ENCODE data around the gene PACS2.
"Not testable (repeated sequence)": the region's sequence is repeated elsewhere in the genome, so short reads cannot be mapped to it uniquely, and the experiment has no call there.

The PACS2 gene

DNA sequence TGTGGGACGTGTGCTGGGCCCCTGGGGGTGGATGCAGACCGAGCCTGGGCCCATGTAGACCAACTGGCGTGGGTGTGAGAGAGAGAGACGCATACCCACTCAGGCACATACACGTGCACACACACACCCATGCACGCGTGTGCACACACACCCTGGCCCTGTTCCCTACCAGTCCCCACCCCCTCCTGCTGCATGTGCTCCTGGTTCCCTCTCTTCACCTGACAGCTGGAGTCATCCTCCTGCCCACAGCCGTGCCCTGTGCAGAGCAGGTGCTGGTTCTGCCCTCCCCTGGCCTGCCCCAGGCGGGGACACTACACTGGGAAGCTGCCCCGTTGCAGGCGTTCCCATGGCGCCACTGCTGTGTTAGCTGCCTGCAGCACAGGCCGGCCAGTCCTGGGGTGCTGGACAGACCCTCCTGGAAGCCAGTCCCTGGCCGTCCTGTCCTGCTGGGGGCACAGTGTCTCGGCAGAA, 18.5 kb downstream of the PACS2 start:
- DNase-seq (ENCODE audit: low read depth): no peak

DNA sequence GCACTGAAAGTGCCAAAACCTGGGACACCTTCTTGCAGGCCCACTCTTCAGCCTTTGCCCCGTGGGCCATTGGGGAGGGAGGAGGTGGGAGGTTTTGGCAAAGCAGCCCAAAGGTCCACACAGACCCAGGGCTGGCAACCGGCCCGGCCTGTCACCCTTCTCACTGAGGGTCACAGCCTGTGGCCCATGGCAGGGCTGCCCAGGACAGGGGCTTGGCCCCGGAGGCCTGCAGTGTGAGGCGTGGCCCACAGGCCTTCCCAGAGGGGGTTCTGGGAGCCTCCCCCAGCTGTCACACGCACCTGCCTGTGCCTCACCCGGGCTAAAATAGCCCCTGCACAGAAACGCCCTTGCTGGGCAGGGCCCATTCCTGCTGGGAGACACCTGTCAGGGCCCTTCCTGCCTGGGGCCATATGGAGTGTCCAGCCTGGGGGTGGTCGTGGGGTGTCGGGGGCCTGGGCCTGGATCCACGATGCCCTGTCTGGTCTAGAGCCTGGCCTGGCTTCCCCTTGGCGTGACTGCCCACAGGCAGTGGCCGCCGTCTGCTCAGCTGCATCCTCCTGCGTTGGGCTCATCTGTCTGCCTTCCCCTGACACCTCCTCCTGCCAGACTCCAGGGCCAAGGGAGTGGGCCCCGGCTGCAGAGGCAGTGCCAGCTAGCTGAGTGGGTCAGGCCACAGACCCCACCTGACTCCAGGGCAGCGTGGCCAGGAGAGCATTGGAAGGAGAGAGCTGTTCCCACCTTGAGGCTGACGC, 19.2 kb downstream of the PACS2 start:
- no peak for DNase-seq (ENCODE audit: low read depth)

DNA sequence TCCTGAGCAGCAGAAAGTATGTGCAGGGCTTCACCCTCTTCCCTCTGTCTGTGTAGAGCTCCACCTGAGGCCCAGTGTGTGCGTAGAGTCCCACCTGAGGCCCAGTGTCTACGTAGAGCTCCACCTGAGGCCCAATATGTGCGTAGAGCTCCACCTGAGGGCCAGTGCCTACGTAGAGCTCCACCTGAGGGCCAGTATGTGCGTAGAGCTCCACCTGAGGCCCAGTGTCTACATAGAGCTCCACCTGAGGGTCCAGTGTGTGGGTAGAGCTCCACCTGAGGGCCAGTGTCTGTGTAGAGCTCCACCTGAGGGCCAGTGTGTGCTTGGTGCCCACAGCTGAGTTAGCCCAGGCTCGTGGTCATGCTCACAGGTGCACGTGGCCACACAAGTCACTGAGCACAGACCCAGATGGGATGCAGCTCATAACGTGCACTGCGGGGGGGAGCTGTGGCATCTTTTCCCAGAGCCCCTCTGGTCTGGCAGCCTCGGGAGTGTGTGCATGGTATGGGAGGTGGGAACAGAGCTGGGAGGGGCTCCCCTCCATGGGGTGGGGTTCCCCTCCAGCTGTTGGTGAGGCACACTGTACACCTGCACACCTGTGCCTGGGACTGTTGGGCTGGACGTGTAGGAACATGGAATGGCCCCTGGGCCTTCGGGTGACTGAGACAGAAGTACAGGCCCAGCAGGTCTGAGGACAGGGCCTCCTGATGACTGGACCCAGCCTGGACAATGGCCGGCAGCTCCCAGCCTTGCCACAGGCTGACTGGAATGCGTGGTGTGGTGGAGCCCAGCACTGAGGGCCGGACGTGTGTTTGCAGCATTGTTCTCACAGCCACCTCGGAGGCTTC, 20.1 kb downstream of the PACS2 start:
- no peak for DNase-seq (ENCODE audit: low read depth)

DNA sequence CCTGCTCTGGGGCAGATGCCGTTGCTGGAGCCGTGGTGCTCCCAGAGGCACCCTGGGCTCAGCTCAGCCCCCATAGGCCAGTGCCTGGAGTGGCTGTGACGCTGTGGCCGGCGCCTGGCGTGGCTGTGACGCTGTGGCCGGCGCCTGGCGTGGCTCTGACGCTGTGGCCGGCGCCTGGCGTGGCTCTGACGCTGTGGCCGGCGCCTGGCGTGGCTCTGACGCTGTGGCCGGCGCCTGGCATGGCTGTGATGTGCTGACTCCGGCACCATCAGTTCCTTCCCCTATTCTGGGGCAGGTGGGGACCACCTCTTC, 20.6 kb downstream of the PACS2 start:
- not testable (repeated sequence) for DNase-seq (ENCODE audit: low read depth)

DNA sequence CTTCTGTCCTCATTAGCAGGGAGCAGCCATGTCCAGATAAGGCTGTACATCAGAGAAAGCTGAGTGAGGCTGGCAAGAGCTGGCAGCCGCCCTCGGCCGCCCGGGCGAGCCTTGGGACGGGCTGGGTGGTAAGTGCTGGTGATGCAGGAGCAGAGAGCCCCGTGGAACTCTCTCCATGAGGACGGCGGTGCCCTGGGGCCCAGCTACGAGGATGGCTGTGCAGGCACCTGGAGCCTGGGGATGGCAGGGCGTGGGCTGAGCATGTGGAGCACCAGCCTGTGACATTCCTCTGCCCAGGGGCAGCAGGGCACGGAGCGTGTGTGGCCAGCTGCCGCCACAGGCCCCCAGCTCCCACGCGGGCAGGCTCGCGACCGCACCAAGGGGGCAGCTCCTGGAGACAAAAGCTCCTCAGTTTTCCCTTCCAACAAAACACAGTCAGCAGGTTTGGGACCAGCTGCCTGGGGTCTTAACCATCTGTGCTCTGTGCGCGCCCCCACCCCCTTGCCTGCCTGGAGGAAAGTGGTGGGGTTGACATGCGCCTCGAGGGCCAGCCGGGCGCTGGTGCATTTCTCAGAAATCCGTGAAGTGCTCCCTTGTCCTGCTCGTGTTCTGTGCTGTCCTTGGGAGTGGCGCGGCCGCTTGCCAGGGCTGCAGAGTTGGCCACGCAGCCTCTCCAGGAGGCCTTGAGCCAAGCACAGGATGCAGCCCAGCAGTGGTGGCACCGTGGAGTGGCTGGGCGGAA, 21.4 kb downstream of the PACS2 start:
- no peak for DNase-seq (ENCODE audit: low read depth)

DNA sequence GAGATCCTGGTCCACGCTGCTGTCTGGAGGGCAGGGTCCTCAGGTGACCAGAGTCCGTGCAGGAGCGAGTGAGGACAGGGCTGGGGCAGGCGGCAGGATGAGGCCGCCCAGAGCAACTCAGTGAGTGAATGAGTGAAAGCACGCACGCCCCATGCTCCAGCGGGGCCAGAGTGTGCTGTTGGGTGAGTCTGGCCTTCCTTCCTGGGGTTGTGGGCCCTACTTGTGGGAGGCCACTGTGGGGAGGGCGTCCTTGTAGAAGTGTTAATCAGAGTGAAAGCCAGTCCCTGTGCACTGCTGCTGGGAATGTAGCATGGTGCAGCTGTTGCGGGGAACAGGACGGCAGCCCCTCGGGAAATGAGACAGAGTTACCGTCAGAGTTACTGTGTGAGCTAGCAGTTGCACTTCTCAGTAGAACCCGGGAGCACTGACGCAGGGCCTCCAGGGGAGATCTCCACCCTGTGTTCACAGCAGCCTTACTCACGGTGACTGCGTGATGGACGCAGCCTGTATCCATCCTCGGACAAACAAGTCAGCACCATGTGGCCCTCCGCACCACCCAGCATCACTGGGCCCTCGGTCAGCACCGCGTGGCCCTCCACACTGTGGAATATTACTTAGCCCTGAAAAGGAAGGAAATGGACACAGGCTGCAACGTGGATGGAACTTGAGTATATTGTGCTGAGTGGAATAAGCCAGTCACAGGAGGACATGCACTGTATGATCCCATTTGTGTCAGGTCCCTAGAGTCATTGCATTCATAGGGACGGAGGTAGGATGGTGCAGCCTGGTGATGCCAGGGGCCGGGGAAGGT, 22.1 kb downstream of the PACS2 start:
- no peak for DNase-seq (ENCODE audit: low read depth)

DNA sequence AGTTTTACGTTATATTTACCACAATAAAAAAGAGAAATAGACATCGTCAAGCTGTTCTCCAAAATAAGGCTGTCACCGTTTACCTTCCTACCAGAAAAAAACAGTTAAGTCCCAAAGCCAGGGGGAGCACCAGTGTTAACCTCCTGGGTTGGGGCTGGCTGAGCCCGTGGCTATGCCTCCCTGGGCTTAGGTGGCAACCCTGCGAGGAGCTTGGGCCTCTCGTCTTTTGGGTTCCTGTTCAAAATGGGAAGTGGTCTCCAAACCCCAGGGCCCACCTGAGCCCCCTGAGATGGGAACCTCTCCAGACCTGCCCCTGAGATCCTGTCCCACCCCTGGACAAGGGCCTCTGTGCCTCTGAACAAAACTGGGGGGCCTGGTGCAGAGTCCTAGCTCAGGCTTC, 22.9 kb downstream of the PACS2 start:
- no peak for DNase-seq (ENCODE audit: low read depth)

DNA sequence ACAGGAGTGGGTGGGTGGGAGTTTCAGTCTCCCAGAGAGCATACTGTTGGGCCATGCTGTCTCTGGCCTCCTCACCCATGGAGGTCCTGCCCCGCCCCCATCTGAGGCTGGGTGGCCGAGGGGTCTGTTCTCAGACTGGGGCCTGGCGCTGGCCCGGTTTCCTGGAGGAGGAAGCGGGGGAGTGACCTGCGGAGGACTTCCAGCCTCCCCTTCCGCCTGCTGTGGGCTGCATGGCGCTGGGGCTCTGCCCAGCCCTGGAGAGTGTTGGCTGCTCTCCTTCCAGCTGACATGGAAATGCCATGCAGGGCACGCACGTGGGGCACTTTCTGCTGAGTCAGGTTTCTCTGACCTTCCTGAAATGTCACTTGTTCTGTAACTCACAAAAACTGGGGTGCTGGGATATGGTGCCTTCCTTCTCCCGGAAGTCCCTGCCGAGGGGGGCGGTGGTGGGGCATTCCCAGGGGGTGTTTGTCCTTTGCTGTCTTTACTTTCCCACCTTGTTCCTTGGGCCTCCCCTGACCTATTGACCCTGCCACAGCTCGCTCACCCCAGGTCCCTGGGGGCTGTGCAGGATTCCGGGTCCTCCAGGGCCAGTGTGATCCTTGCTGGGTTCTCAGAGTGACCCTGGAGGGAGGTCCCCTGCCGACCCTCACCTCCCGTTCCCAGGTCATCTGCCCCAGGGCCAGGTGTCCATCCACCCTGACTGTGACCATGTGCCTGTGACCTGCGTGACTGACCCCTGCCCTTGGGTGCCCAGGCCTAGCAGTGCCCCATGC, 23.6 kb downstream of the PACS2 start:
- DNase-seq (ENCODE audit: low read depth): no peak

DNA sequence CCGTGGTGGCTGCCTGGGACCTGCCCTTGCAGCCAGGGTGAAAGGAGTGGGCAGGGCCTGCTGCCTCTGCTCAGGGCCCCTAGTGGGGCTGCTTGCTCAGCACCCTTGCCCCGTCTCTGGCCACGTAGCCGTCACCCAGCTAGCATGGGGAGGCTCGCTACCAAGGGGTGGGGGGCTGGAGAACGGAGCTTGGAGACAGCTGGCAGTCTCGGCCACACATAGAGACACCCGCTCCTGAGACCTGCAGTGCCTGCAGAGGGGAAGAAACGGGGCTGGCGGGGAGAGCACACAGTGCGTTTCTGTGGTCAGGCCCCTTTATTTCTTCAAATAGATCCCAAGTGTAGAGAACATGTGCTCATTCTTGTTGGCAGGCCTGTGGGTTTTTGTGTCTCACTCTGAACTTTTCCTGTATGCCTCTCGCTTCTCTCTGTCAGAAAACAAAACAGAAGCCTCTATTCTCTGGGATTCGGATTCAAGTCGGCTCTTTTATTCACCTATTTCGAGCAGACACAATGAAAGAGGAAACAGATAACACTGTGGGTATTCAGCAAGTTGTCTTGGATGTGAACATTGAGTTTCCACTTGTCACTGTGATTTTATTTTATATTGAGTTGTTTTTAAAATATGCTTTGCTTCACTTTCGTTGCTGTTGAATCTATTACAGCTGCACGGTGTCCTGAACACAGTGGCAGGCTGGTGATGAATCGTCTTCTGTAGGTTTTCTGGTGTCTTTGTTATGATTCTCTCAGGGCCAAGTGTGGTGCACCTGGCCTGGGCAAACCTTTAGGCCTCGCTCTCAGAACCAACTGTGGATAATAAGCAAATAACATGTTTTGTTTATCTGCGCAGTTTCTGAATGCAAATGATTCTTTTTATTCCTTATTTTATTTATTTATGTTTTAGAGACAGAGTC, 26.5 kb downstream of the PACS2 start:
- DNase-seq (ENCODE audit: low read depth): no peak

DNA sequence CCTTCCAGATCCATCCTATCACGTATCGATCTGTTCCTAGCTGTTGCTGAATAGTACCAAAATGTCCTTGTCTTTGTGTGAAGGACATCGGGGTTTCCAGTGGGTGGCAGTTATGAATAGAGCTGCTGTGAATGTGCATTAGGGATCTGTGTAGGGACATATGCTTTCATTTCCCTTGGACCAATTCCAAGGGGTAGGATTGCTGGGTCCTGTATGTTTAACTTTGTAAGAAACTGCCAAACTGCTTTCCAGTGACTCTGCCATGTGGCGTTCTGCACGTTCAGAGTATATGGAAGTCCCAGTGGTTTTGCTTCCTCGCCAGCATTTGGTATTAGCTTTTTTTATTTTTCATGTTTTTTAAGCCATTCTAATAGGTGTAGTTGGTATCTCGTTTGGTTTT, 28.6 kb downstream of the PACS2 start:
- DNase-seq (ENCODE audit: low read depth): no peak

DNA sequence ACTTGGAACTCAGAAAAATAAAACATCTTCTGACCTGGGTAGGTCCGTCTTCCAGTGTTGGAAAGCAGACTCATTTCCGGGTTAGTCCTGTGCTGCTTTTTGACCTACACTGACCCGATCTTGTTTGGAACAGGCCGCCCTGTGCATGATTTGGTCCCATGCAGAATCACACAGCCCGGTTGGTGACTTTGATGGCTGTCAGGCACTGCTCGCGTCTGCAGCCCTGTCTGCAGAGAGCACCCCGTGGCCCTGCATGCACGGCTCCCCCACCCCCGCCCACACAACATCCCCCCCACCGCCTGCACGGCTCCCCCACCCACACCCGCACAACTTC, 31.6 kb downstream of the PACS2 start:
- DNase-seq (ENCODE audit: low read depth): no peak

DNA sequence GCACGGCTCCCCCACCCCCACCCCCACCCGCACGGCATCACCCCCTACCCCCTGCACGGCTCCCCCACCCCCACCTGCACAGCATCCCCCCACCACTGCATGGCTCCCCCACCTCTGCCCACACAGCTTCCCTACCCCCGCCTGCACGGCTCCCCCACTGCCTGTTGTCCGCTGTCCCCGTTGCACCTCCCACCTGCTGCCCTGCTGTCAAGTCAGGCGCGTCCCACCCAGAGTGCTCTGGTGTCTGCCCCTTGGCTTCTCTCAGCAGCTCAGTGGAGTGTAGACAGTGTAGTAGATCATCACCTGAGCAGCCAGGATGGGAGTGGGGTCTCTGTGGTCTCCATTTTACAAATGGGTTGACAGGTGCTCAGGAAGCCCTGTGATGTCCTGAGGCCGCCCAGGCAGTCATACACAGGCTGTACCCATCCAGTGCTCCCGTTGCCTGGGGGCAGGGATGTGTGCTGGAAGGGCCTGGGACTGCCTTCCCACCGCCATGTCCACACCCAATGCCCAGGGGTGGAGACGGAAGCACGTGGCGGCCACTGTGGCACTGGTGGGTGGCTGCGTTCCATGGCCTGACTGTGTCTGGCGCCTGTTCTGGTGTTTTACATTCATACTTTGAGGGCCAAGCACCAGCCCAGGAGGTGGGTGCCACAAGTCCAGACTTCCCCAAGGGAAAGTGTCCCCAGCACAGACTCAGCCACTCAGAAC, 32.5 kb downstream of the PACS2 start:
- no peak for DNase-seq (ENCODE audit: low read depth)

DNA sequence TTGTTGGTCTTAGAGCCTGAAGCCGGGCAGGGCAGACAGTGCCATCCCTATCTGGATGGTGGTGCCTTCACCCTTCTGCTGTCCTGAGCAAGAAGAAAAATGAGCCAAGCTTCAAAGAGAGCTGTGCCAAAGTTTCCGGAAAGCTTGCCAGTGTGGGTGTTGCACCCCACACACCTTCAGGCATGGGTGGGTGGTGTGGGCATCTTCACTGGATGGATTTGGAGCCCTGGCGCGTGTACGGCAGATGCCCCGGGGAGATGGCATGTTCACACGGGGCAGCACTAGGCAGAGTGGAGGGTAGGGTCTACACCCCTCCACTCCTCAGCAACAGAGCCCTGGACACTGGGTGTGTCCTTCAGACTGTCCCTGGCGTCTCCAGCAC, 33.0 kb downstream of the PACS2 start:
- DNase-seq (ENCODE audit: low read depth): no peak

DNA sequence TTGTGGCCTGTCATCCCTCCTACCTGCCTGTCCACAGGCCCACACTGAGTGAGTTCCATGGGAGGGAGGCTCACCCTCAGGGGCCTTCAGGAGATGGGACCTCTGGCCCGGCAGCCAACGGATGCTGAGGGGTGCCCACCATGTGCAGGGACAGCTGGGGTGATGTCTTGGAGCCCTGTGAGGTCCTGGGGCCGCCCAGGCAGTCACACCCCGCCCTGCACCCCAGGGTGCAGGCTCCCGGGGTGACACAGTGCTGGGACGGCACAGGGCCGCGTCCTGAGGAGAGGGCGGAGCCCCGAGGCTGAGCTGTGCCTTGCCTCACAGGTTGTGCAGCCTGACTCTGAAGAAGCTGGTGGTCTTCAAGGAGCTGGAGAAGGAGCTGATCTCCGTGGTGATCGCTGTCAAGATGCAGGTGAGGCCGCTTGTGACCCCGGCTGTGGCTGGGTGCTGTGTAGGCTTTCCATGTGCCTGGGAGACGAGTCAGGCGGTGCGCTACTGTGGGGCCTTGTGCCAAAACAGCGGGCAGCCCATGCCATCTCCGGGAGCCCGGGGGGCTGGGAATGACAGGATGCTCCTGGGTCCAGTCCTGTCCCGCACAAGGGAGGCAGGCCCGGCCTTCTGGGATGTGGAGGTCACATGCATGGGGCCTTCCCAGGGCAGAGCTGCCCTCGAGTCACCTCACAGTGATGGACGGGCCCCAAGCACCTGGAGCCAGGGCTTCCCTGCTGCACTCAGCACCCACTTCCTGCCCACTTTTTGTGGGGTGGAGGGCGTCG, 33.8 kb downstream of the PACS2 start:
- DNase-seq (ENCODE audit: low read depth): no peak

DNA sequence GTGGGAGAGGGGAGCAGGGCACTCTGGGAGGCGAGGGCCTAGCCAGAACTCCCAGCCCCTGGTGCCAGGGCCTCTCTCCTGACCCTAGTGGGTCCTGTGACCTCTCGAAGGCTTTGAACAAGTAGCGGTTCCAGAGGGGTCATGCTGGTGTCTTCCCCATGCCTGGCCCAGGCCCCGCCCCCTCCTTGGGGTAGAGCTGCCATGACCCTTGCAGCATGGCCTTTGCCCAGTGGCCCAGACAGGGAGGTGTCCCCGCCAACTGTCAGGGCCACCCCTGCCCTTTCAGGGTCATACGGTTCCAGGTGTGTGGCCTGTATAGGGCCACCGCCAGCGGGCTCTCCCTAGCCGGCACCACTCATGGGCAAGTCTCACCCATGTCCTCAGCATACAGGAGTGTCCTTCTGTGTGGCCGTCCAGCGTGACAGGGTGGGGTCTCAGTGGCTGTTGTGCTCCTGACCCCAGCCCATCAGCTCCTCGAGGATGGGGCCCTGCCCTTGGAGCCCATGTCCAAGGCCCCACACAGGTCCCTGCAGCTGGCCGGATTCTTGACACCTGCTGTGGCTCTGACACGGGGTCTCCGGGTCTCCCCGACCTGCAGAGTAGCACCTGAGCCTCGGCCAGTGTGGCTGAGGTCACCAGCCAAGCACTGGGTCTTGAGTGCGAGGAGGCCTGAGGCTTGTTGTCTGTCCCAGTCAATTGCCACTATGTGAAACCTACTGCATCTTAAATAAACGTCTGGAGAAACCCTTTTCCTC, 34.6 kb downstream of the PACS2 start:
- DNase-seq (ENCODE audit: low read depth): no peak

DNA sequence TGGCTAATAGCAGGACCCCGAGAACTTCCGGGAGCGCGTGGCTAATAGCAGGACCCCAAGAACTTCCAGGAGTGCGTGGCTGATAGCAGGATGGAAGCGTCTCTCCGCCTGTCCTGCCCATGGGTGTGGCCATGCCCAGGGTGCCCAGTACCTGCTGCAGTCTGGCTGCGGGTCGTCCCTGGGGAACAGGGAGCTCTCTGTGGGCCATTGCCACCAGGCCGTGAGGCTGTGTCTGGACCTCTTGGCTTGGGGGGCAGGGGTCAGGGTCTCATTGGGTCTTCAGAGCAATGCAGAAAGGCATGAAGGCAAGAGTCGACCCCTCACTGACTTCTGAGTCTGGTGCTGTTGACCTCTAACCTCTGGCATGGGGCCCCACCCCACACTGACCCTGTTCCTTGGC, 35.4 kb downstream of the PACS2 start:
- no peak for DNase-seq (ENCODE audit: low read depth)

DNA sequence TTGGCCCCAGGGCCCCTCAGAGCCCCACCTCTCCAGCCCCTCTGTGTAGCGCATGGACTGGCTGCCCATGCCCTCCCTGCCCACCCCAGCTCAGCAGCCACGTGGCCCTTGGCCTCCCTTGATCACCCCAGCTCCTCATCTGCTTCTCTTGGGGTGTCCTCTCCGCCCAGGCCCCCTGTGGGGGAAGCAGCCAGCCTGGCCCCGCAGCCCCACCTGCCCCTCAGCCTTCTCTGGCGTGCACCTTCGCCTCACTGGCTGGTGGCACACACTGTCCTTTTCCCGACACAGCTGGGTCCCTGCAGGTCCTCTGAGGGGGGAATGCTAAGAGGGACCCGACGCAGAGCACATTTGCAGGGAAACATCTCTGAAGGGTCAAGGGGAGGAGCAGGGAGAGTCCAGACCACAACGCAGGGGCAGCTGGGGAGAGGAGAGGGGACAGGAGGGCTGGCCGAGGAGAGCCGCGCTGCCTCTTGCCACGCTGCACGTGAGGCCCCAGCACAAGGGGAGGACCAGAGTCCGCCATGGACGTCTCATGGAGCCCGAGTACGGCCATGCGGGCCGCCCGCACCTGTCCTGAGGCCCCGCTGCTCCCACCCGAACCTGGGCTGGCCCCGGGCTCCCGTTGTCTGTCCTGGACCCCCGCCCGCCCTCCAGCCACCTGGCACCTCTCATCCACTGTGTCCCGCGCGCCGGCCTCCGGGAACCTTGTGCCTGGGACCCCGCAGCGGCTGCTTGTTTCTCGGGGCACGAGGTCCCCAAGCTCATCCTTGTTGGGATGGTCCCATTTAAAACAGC, 36.1 kb downstream of the PACS2 start:
- no peak for DNase-seq (ENCODE audit: low read depth)
